OCI-LY7 (cell line): ENCODE measurements around the gene NINJ1.

Experiments
- CTCF ChIP-seq: fragments of 200-600 bp; sonication (generic); conservative IDR thresholded peaks from 2 replicates; pipeline ENCODE4 v1.5.1; 2014; ENCODE audit warnings: mild to moderate bottlenecking, antibody characterized with exemption, low read length, moderate library complexity, mixed read lengths
- EZH2phosphoT487 ChIP-seq: fragments of 200-600 bp; sonication (generic); IDR thresholded peaks from 2 replicates; pipeline ENCODE4 v1.6.1; 2018; ENCODE audit warnings: low read depth, borderline replicate concordance, mild to moderate bottlenecking, mixed run types, antibody characterized with exemption, low read length, moderate library complexity, mixed read lengths

- TF ChIP-seq CTCF (no peak), EZH2phosphoT487 (no peak)
These were observed 17.2 kb upstream of the NINJ1 start for GRCh38 chr9:93151097-93151784.
